ENCODE measurements around the gene SIGLEC12.

The SIGLEC12 gene

GRCh38 chr19:51503896-51504295, 2.3 kb upstream of the SIGLEC12 start:
- TF ChIP-seq REST (IDR thresholded peaks at IDR 0.05; ENCODE audit: insufficient read depth in 1 of 2, low read depth in 2 of 2, low read length in 2 of 2), result no peak
- TF ChIP-seq POLR2AphosphoS5 (IDR thresholded peaks at IDR 0.05; ENCODE audit: low read depth, low read length), result no peak
- no peak for TF ChIP-seq TAF1 (IDR thresholded peaks at IDR 0.05; ENCODE audit: borderline replicate concordance, insufficient read depth, low read length)
- TF ChIP-seq FOXP2 (optimal IDR thresholded peaks at IDR 0.05; ENCODE audit: borderline replicate concordance, extremely low read depth, extremely low read length, insufficient read depth), result no peak
- no peak for TF ChIP-seq SIN3A (IDR thresholded peaks at IDR 0.05; ENCODE audit: borderline replicate concordance, insufficient read depth, low read length)

GRCh38 chr19:51503286-51503817, 1.8 kb upstream of the SIGLEC12 start:
- TF ChIP-seq TAF1 (IDR thresholded peaks at IDR 0.05; ENCODE audit: borderline replicate concordance, insufficient read depth, low read length), result no peak
- TF ChIP-seq POLR2AphosphoS5 (IDR thresholded peaks at IDR 0.05; ENCODE audit: low read depth, low read length), result no peak
- TF ChIP-seq SIN3A (IDR thresholded peaks at IDR 0.05; ENCODE audit: borderline replicate concordance, insufficient read depth, low read length), result no peak
- no peak for TF ChIP-seq FOXP2 (optimal IDR thresholded peaks at IDR 0.05; ENCODE audit: borderline replicate concordance, extremely low read depth, extremely low read length, insufficient read depth)
- TF ChIP-seq REST (IDR thresholded peaks at IDR 0.05; ENCODE audit: insufficient read depth in 1 of 2, low read depth in 2 of 2, low read length in 2 of 2), result no peak

GRCh38 chr19:51497666-51498065, 3.9 kb downstream of the SIGLEC12 start:
- TF ChIP-seq REST (IDR thresholded peaks at IDR 0.05; ENCODE audit: insufficient read depth in 1 of 2, low read depth in 2 of 2, low read length in 2 of 2) (no peak), POLR2AphosphoS5 (IDR thresholded peaks at IDR 0.05; ENCODE audit: low read depth, low read length) (no peak), SIN3A (IDR thresholded peaks at IDR 0.05; ENCODE audit: borderline replicate concordance, insufficient read depth, low read length) (no peak), FOXP2 (optimal IDR thresholded peaks at IDR 0.05; ENCODE audit: borderline replicate concordance, extremely low read depth, extremely low read length, insufficient read depth) (no peak), TAF1 (IDR thresholded peaks at IDR 0.05; ENCODE audit: borderline replicate concordance, insufficient read depth, low read length) (no peak)

GRCh38 chr19:51493776-51494175, 7.8 kb downstream of the SIGLEC12 start:
- TF ChIP-seq POLR2AphosphoS5 (IDR thresholded peaks at IDR 0.05; ENCODE audit: low read depth, low read length), result no peak
- TF ChIP-seq REST (IDR thresholded peaks at IDR 0.05; ENCODE audit: insufficient read depth in 1 of 2, low read depth in 2 of 2, low read length in 2 of 2), result no peak
- no peak for TF ChIP-seq SIN3A (IDR thresholded peaks at IDR 0.05; ENCODE audit: borderline replicate concordance, insufficient read depth, low read length)
- no peak for TF ChIP-seq FOXP2 (optimal IDR thresholded peaks at IDR 0.05; ENCODE audit: borderline replicate concordance, extremely low read depth, extremely low read length, insufficient read depth)
- no peak for TF ChIP-seq TAF1 (IDR thresholded peaks at IDR 0.05; ENCODE audit: borderline replicate concordance, insufficient read depth, low read length)

- TF ChIP-seq TAF1 (IDR thresholded peaks at IDR 0.05; ENCODE audit: borderline replicate concordance, insufficient read depth, low read length), result no peak
- no peak for TF ChIP-seq SIN3A (IDR thresholded peaks at IDR 0.05; ENCODE audit: borderline replicate concordance, insufficient read depth, low read length)
- no peak for TF ChIP-seq FOXP2 (optimal IDR thresholded peaks at IDR 0.05; ENCODE audit: borderline replicate concordance, extremely low read depth, extremely low read length, insufficient read depth)
- TF ChIP-seq REST (IDR thresholded peaks at IDR 0.05; ENCODE audit: insufficient read depth in 1 of 2, low read depth in 2 of 2, low read length in 2 of 2), result no peak
- no peak for TF ChIP-seq POLR2AphosphoS5 (IDR thresholded peaks at IDR 0.05; ENCODE audit: low read depth, low read length)
Observed at GRCh38 chr19:51491586-51491985, 10.0 kb downstream of the SIGLEC12 start.
